Cardiac fibroblast (primary cell): ENCODE results near the gene GEMIN4.
"Not testable (repeated sequence)": the region's sequence is repeated elsewhere in the genome, so short reads cannot be mapped to it uniquely, and the experiment has no call there.

ENCODE experiments used
- DNase-seq, 2 donors: peaks; one replicate each; pipeline versions ENCODE4 v3.0.0 to v3.0.0-alpha.2; 2010; ENCODE audit warnings: low read depth in 2 of 2
- H3K4me3 ChIP-seq, 2 donors: replicated peaks in 1 of 2; 1 replicate in 1 of 2; 2 replicates in 1 of 2; pipeline ENCODE4 v1.5.1; 2011; ENCODE audit warnings: low read depth in 2 of 2, low read length in 2 of 2, mild to moderate bottlenecking in 2 of 2, moderate library complexity in 1 of 2
- CTCF ChIP-seq: IDR thresholded peaks from one replicate; pipeline ENCODE4 v1.5.1; 2011; ENCODE audit warnings: low read depth, mild to moderate bottlenecking, low read length, inconsistent platforms

The GEMIN4 gene

GRCh38 chr17:789160-789840 lies 37.2 kb upstream of the GEMIN4 start:
- DNase-seq, result no peak
- H3K4me3 ChIP-seq, result no peak overlapping the region
- no peak for TF ChIP-seq CTCF

- H3K4me3 ChIP-seq, result no peak overlapping the region
- no peak for TF ChIP-seq CTCF
- no peak for DNase-seq
Observed at GRCh38 chr17:788551-788950, 36.5 kb upstream of the GEMIN4 start.

- no peak overlapping the region for H3K4me3 ChIP-seq
- DNase-seq, result no peak
- TF ChIP-seq CTCF, result no peak
Observed at GRCh38 chr17:787641-788221, 35.7 kb upstream of the GEMIN4 start.

GRCh38 chr17:785901-786300 lies 33.8 kb upstream of the GEMIN4 start:
- not testable (repeated sequence) for H3K4me3 ChIP-seq, DNase-seq

GRCh38 chr17:784143-784542 lies 32.1 kb upstream of the GEMIN4 start:
- no peak for DNase-seq
- TF ChIP-seq CTCF, result no peak
- H3K4me3 ChIP-seq, result no peak overlapping the region

GRCh38 chr17:781805-782731 lies 30.0 kb upstream of the GEMIN4 start, which contains the start of the genes GLOD4 and MRM3:
TSS of gene GLOD4 (minus strand) at chr17:782280. CDS start at chr17:782255, 25 bp downstream.
TSS of gene MRM3 (plus strand) at chr17:782353. CDS start at chr17:782379, 26 bp downstream.
- peak; percentile 86 to 87 for DNase-seq
- no peak for TF ChIP-seq CTCF
- peak within 1 kb of the TSS; percentile 97 to 98 for H3K4me3 ChIP-seq

GRCh38 chr17:778096-778495 lies 26.0 kb upstream of the GEMIN4 start:
- no peak for DNase-seq
- TF ChIP-seq CTCF, result no peak
- no peak overlapping the region for H3K4me3 ChIP-seq
